HG03460 (cell line): ENCODE measurements around the gene COX6A2.

Experiments used
- ATAC-seq: cut with Tn5 transposase; IDR thresholded peaks from one replicate; pipeline ENCODE4 v1.9.1; 2021; ENCODE audit not compliant: unreplicated experiment

The COX6A2 gene

DNA sequence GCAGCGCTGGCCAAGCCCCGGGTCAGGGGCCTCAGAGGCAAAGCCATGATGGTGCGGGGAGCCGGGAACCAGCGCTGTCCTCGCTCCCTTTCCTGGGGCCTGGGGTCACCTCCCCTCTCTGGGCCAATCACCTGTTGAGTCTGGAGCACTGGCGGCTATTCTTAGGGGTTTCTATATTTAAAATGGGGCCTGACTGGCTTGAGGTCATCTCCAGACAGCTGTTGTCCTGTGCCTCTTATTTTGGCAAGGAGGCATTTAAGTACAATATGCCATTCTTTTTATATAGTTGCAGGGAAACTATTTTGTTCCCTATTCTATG lies at the start of gene COX6A2:
COX6A2 (minus strand) TSS at position 82 of the 319 bp plus-strand sequence; CDS start at position 47, 35 bp downstream.
- no peak for ATAC-seq

- ATAC-seq: no peak
Observed at GRCh38 chr16:31477220-31478216, 49.4 kb upstream of the COX6A2 start.

GRCh38 chr16:31476303-31477219 lies 48.4 kb upstream of the COX6A2 start:
- ATAC-seq: peak; percentile 44

DNA sequence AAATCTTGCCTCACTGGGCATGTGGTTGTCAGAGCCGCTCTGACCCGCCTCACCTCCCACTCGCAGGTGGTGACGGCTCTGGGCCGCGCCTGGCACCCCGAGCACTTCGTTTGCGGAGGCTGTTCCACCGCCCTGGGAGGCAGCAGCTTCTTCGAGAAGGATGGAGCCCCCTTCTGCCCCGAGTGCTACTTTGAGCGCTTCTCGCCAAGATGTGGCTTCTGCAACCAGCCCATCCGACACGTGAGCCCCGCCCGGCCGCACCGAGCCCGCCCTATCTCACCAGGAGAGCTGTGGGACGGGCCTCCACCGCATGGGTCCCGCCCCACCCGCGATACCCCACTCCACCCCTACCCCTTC lies 47.8 kb upstream of the COX6A2 start:
- ATAC-seq: no peak

- no peak for ATAC-seq
Observed at GRCh38 chr16:31474773-31475738, 46.9 kb upstream of the COX6A2 start.

DNA sequence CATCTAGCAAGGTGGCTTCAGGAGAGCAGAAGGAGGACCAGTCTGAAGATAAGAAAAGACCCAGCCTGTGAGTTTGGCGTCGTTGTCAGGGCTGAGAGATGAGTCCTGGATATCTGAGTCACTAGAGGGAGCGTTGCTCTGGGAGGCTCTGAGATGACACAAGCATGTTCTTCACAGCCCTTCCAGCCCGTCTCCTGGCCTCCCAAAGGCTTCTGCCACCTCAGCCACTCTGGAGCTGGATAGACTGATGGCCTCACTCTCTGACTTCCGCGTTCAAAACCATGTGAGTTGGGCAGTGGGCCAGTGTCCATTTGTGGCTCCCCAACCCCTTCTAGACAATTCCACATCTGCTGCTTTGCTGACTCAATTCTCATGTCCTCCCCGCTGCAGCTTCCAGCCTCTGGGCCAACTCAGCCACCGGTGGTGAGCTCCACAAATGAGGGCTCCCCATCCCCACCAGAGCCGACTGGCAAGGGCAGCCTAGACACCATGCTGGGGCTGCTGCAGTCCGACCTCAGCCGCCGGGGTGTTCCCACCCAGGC lies 46.1 kb upstream of the COX6A2 start:
- ATAC-seq: no peak

GRCh38 chr16:31473264-31473984 lies 45.3 kb upstream of the COX6A2 start:
- no peak for ATAC-seq

DNA sequence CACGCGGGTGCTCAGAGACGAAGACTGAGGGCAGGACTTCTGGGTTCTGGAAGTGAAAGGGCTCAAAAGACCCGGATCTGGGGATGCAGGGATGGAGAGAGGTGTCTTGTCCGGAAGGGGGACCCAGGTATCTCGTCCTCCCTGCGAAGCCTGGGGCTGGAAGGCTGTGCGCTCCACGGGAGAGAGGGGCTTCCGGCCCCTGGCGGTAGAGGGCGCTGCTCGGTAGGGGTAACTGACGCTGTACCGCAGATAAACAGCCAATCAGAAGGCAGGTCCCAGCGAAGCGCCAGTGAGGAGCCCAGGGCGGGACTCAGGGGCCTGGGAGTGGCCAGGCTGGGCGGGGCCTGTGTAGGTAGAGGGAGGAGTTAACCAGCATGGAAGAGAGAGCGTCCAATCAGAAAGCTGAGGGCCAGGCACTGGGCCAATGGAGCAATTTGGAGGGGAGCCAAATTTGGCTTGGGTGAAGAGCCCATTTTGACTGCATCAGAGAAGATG lies 44.6 kb upstream of the COX6A2 start:
- ATAC-seq: no peak

DNA sequence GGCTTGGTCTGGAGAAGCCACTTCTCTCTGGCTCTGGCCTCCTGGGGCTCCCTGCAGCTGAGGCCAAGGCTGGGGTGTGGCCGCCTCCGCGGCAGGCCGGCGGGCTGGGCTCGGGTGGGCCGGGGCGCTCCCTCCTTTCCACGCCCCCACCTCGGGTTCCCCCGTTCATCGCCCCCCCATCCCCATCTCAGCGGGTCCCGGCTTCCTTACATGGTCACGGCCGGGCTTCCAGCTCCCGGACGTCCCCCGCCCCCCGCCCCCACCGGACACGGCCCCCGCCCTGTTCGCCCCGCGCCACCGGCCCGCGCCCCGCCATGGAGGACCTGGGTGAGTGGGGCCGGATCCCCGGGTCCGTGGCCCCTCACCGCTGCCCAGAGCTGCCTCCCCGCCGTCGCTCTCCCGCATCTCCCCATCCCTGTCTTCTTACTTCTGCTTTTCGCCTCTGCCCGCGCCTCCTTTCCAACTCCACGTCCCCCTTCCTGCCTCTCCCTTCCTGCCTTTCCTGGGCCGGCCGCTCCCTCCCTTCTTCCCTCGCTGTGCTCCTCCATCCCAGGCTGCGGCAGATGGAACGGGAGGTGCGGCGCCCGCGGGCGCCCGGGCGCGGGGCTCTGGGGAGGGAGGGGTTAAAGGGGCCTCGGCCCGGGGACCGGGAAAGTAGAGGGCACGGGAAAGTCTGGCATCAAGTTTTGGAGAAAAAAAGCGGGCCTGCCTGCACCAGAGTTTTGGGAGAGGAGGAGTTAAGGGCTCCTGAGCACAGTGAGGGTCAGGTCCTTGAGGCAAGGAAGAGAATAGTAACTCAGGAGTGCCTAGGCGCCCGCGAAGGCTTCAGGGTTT lies 43.9 kb upstream of the COX6A2 start, which contains the start of gene TGFB1I1:
TGFB1I1 (plus strand) TSS at position 278 of the 834 bp plus-strand sequence; CDS start at position 315, 37 bp downstream.
- ATAC-seq: no peak

GRCh38 chr16:31471241-31471874 lies 43.2 kb upstream of the COX6A2 start:
- no peak for ATAC-seq

DNA sequence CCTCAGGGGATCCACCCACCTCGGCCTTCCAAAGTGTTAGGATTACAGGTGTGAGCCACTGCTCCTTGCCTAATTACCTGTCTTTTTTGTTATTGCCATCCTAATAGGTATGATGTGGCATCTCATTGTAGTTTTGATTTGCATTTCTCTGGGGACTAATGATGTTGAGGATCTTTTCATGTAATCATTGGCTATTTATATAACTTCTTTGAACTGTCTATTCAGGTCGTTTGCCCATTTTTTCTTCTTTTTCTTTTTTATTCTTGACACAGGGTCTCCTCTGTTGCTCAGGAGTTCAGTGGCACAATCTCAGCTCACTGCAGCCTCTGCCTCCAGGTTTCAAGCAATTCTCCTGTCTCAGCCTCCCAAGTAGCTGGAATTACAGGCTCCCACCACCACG lies 42.5 kb upstream of the COX6A2 start:
- ATAC-seq: no peak

DNA sequence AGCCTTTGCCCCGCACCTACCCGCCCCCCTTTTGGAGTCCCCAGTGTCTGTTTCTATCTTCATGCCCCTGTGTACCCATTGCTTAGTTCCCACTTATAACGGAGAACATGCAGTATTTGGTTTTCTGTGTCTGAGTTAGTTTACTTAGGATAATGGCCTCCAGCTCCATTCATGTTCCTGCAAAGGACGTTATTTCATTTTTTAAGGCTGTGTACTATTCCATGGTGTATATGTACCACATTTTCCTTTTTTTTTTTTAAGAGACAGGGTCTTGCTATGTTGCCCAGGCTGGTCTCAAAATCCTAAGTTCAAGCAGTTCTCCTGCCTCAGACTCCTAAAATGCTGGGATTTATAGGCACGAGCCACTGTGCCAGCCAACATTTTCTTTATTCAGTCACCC lies 39.7 kb upstream of the COX6A2 start:
- no peak for ATAC-seq

DNA sequence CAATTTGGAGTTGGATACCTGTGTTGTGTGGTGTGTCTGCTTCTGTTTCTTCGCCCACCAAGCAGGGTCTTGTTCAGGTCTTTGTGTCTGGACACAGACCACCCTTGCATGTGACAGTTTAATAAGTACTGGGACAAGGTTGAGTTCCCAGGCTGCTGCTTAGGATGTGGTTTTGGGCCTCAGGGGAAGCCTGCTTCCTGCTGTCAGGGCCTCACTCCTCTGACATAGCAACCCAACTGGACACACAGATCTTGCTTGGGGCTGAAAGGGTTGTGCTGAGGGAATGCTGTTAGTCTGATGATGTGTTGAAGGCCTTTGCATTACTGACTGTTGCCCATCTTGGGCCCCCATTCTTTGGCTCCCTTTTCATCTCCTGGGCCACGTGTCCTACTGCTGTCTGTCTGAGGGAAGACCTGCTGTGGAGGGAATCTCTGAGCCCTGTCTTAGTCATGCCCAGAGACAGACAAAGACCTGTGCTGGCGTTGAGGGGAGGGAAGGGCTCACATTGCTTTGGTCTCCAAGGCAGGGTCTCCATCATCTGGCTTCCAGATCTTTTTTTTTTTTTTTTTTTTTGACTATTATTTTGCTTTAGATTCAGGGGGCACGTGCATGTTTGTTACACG lies 39.1 kb upstream of the COX6A2 start:
- peak; percentile 71 for ATAC-seq

- ATAC-seq: no peak
Observed at GRCh38 chr16:31466381-31466841, 38.3 kb upstream of the COX6A2 start.

GRCh38 chr16:31465788-31466370 lies 37.7 kb upstream of the COX6A2 start:
- no peak for ATAC-seq

- no peak for ATAC-seq
Observed at GRCh38 chr16:31464781-31465260, 36.7 kb upstream of the COX6A2 start.

GRCh38 chr16:31464348-31464769 lies 36.2 kb upstream of the COX6A2 start:
- ATAC-seq: no peak
